Lower leg skin (tissue), 3 donors: ENCODE data around the gene PXDN.

Source experiments
- CTCF ChIP-seq, 3 donors: fragments of 450-650 bp; IDR thresholded peaks; one replicate each; pipeline ENCODE4 v1.5.1; 2016; ENCODE audit warnings: antibody characterized with exemption in 3 of 3, mild to moderate bottlenecking in 3 of 3, moderate library complexity in 2 of 3
- POLR2A ChIP-seq, 2 donors: fragments of 450-650 bp; IDR thresholded peaks; one replicate each; pipeline ENCODE4 v1.6.1; 2016 to 2017; ENCODE audit warnings: antibody characterized with exemption in 2 of 2, mild to moderate bottlenecking in 1 of 2, moderate library complexity in 1 of 2

DNA sequence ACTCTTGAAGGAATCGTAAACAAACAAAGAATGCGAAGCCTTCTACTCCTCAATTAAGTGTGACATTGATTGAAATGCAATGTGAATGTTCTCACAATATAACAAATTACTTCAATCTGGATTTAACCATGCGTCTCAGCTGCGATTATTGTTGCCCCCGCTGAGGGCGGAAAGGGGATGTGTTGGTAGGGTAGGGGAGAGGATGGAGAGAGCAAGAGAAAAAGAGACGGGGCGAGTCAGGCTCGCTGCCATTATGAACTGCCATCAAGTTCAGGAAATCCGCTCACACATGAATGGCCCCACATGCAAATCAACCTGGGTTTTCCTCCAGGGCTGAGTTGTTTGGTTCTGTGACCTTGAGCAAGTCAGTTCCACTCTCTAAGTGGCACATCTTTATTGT, 129.8 kb downstream of the PXDN start:
- TF ChIP-seq POLR2A (IDR thresholded peaks at IDR 0.05): no peak
- TF ChIP-seq CTCF (IDR thresholded peaks at IDR 0.05): no peak
